NCI-H2196 (cell line): ENCODE results near the gene NPAS3.

ENCODE experiments used
- DNase-seq: peaks from one replicate; lab custom pipeline; 2025; ENCODE audit not compliant: unreplicated experiment; lab: John Stamatoyannopoulos, UW

The NPAS3 gene

DNA sequence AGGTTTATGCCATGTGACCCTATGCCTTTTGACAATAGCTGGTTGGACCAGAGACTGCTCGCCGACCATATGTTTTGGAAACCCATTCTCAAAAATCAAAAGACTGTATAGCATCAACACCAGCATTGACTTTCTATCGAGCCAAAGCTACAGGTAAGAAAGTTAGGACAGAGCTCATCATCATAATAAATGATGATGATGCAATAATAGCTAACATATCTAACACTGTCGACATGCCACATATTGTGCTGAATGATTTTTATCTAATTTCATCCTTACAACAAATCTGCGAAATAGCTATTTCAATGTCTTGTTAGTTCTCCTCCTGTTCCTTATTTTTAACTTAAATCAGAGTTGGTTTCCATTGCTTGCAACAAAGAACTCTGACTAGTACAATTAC lies 909.3 kb downstream of the NPAS3 start:
- no peak for DNase-seq

DNA sequence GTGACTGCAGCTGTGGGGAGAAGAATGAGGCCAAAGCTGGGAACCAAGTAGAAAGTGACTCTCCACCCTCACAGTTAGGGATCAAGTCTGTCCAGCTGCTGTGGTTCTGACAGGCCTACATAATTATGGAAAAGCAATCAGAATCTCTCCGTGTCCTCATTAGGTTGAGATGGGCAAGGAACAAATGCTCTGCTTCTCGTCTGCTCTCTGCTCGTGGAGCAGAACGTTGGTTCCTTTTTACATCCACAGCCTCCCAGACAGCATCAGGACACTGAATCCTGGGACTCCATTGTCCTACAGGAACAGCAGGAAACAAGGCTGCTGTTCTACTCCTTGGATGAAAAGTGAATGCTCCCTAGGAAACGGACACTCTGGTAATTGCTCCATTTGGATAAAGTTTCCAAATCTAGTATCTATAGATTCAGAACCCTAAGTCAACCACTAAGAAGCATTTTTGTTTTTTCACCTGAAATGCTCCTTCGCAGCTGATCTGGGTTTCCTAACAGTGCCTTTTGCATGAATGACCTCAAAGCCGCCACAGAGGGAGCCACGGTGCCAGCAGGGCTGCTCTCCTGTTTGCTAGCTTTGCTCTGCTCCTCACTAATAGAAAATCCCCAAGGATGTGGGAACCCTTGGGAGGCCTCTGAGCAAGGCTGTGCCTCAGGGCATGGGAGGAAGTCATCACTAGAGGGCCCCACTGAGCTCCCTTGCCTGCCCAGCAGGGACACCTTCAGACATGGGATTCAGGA lies 910.2 kb downstream of the NPAS3 start:
- DNase-seq: peak; percentile 85

DNA sequence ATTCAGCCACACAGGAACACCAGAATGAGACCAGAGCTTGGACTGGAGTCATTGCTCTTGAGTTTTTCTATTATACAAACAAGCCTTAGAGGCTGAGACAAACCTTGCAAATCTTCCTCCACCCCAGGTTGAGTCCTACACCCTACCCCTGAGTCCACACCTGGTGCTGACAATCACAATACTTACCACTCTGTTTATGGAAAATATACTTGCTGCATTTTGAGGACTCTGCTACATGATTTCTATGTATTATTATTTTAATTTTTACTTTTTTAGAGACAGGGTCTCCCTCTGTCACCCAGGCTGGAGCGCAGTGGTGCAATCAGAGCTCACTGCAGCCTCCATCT lies 910.7 kb downstream of the NPAS3 start:
- DNase-seq: no peak

DNA sequence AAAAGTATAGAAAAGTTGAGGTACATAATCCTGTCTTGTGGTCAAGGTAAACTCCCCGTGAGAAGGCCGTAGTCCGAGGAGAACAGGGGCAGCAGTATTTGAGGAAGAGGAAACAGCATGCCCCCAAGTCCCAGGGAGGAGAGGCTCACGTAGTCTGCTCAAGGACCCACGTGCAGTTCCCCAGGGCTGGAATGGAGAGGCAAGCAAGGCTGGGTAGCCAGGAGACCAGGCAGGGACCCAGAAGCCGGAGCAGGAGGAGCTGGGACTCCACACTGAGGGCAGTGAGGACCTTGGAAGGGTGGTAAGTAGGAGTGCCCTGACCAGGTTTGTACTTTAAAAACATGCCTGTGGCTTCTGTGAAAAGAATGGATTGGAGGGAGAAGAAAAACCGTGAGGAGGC lies 912.1 kb downstream of the NPAS3 start:
- DNase-seq: no peak

DNA sequence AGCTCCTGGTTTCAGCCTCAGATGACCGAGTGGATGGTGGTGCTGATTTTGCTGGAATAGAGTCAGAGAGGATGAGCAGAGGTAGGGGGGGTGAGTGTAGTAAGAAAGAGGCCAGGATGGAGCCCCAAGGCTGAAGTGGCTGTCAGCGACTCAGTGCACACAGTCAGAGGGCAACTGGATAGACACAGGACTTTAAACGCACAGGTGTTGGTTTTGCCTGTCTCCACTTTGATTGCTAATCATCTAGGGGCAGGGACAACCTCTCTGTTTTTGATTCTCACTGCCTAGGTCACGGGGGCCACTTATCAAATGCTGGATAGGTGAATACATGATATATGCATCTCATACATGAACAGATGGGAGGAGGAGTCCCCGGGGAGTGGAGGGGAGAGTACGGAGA lies 912.7 kb downstream of the NPAS3 start:
- no peak for DNase-seq

DNA sequence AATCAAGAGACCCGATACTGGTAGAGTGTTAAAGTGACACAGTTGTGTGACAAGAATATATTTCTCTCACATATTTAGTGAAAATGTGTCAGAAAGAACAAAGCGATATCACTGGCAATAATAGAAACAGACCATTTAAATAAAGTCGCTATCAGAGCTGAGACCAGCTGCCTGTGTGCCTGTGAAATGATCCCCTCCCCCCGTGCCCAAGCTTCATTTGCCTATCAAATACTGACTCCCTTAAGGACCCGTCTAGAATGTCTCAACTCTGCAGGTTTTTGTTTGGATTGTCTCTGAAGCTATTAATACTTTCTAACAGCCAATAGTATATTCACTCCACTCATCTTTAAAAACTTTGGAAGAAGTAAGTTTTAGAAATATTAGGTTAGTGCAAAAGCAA lies 913.3 kb downstream of the NPAS3 start:
- DNase-seq: no peak
